ENCODE data around the gene PTPRS.

GRCh38 chr19:5376928-5377327 lies 36.3 kb upstream of the PTPRS start:
- TF ChIP-seq, protein P1, sequence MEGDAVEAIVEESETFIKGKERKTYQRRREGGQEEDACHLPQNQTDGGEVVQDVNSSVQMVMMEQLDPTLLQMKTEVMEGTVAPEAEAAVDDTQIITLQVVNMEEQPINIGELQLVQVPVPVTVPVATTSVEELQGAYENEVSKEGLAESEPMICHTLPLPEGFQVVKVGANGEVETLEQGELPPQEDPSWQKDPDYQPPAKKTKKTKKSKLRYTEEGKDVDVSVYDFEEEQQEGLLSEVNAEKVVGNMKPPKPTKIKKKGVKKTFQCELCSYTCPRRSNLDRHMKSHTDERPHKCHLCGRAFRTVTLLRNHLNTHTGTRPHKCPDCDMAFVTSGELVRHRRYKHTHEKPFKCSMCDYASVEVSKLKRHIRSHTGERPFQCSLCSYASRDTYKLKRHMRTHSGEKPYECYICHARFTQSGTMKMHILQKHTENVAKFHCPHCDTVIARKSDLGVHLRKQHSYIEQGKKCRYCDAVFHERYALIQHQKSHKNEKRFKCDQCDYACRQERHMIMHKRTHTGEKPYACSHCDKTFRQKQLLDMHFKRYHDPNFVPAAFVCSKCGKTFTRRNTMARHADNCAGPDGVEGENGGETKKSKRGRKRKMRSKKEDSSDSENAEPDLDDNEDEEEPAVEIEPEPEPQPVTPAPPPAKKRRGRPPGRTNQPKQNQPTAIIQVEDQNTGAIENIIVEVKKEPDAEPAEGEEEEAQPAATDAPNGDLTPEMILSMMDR (IDR thresholded peaks at IDR 0.05 in 8 of 11, conservative IDR thresholded peaks at IDR 0.05 in 3 of 11), result no peak
- no peak for TF ChIP-seq POLR2A (IDR thresholded peaks at IDR 0.05)
